ENCODE results near the gene SYNE1.
A peak's percentile ranks its signal among the peaks of the same experiment; 100 is the strongest.

The SYNE1 gene

GRCh38 chr6:152323376-152323775, 313.8 kb downstream of the SYNE1 start:
- TF ChIP-seq CTCF (conservative IDR thresholded peaks at IDR 0.05; ENCODE audit: low read depth, low read length) = no peak
- no peak for DNase-seq (ENCODE audit: low read depth)
- no peak overlapping the region for H3K4me3 ChIP-seq (ENCODE audit: low read depth, low read length)

GRCh38 chr6:152318278-152318677, 318.9 kb downstream of the SYNE1 start:
- H3K4me3 ChIP-seq (ENCODE audit: low read depth, low read length) = no peak overlapping the region
- TF ChIP-seq CTCF (conservative IDR thresholded peaks at IDR 0.05; ENCODE audit: low read depth, low read length) = no peak
- peak; percentile 58 for DNase-seq (ENCODE audit: low read depth)

GRCh38 chr6:152316024-152316423, 321.1 kb downstream of the SYNE1 start:
- peak; percentile 98 for DNase-seq (ENCODE audit: low read depth)

GRCh38 chr6:152314483-152314832, 322.7 kb downstream of the SYNE1 start:
- DNase-seq (ENCODE audit: low read depth) = no peak
- no peak overlapping the region for H3K4me3 ChIP-seq (ENCODE audit: low read depth, low read length)
- TF ChIP-seq CTCF (conservative IDR thresholded peaks at IDR 0.05; ENCODE audit: low read depth, low read length) = peak; percentile 45

More at GRCh38 chr6:152316024-152316423, 321.1 kb downstream of the SYNE1 start:
- H3K4me3 ChIP-seq (ENCODE audit: low read depth, low read length) = no peak overlapping the region
- TF ChIP-seq CTCF (conservative IDR thresholded peaks at IDR 0.05; ENCODE audit: low read depth, low read length) = no peak

GRCh38 chr6:152313542-152314482, 323.4 kb downstream of the SYNE1 start:
- TF ChIP-seq CTCF (conservative IDR thresholded peaks at IDR 0.05; ENCODE audit: low read depth, low read length) = no peak
- no peak overlapping the region for H3K4me3 ChIP-seq (ENCODE audit: low read depth, low read length)
- peak; percentile 94 for DNase-seq (ENCODE audit: low read depth)

GRCh38 chr6:152312434-152312833, 324.7 kb downstream of the SYNE1 start:
- no peak for DNase-seq (ENCODE audit: low read depth)
- no peak for TF ChIP-seq CTCF (conservative IDR thresholded peaks at IDR 0.05; ENCODE audit: low read depth, low read length)
- no peak overlapping the region for H3K4me3 ChIP-seq (ENCODE audit: low read depth, low read length)

All from choroid plexus epithelial cell (primary cell).